Immature natural killer cell (primary cell): ENCODE data around the gene HOXB3. TPM values are rescaled to one million over a fixed set of nuclear protein-coding genes. Genes with fewer than 3 reads are reported as not detected.

Experiments used
- DNase-seq, 3 donors: peaks; one replicate each; pipeline ENCODE4 v3.0.0; 2022; ENCODE audit warnings: mixed read lengths in 1 of 3
- H3K27ac Mint-ChIP-seq, 6 donors: one replicate each; pipeline ENCODE4 v1.8.0; 2020; ENCODE audit warnings: mixed read lengths in 6 of 6, mild to moderate bottlenecking in 5 of 6, inconsistent platforms in 4 of 6, moderate library complexity in 3 of 6
- H3K27me3 Mint-ChIP-seq, 3 donors: one replicate each; pipeline ENCODE4 v1.8.0; 2020 to 2021; ENCODE audit warnings: low read depth in 3 of 3, mild to moderate bottlenecking in 3 of 3, mixed read lengths in 3 of 3, moderate library complexity in 3 of 3, inconsistent platforms in 1 of 3
- H3K36me3 Mint-ChIP-seq, 3 donors: one replicate each; pipeline ENCODE4 v1.8.0; 2020; ENCODE audit warnings: mixed read lengths in 3 of 3, inconsistent platforms in 2 of 3, mild to moderate bottlenecking in 2 of 3
- H3K4me1 Mint-ChIP-seq, 2 donors: one replicate each; pipeline ENCODE4 v1.8.0; 2020; ENCODE audit warnings: inconsistent platforms in 2 of 2, mild to moderate bottlenecking in 2 of 2, mixed read lengths in 2 of 2, moderate library complexity in 1 of 2
- H3K4me3 Mint-ChIP-seq, 5 donors: one replicate each; pipeline ENCODE4 v1.8.0; 2020; ENCODE audit warnings: mild to moderate bottlenecking in 5 of 5, mixed read lengths in 5 of 5, inconsistent platforms in 3 of 5, moderate library complexity in 3 of 5
- H3K9me3 Mint-ChIP-seq, 6 donors: one replicate each; pipeline ENCODE4 v1.8.0; 2020; ENCODE audit warnings: mild to moderate bottlenecking in 6 of 6, mixed read lengths in 6 of 6, inconsistent platforms in 4 of 6, moderate library complexity in 3 of 6
- polyA plus RNA-seq, 3 donors: library from polyadenylated mRNA; unstranded; fragments of 300-500 nt; fragmentation: Illumina TruSeq; gene quantifications; one replicate each; pipeline ENCODE4 v1.2.3, GENCODE V29; 2021

HOXB3 gene
- polyA plus RNA-seq, 3 donors from 2014 or later, result 0.26 to 0.45 TPM; not detected in 1

- H3K36me3 Mint-ChIP-seq, result peaks cover 0 to 3% (median 3%) of the 10 kb centered on the region in 3 donors
- no peak overlapping the region for H3K27ac Mint-ChIP-seq
- peaks cover 42 to 61% of the 10 kb centered on the region in 2 donors for H3K4me1 Mint-ChIP-seq
Measured at GRCh38 chr17:48595278-48595999, 5.4 kb upstream of the HOXB3 start.

GRCh38 chr17:48594538-48595277 is 4.7 kb upstream of the HOXB3 start:
- H3K4me1 Mint-ChIP-seq, result peaks cover 42 to 61% of the 10 kb centered on the region in 2 donors
- DNase-seq, result no peak
- H3K27ac Mint-ChIP-seq, result no peak overlapping the region
- H3K4me3 Mint-ChIP-seq, result peak overlapping the region in 1 of 5 donors; percentile 42
- no peaks in the 10 kb centered on the region for H3K9me3 Mint-ChIP-seq
- H3K36me3 Mint-ChIP-seq, result peaks cover 0 to 3% (median 3%) of the 10 kb centered on the region in 3 donors
- peaks cover 43 to 67% (median 44%) of the 10 kb centered on the region in 3 donors for H3K27me3 Mint-ChIP-seq

More at GRCh38 chr17:48595278-48595999, 5.4 kb upstream of the HOXB3 start:
- Mint-ChIP-seq H3K4me3 (peak overlapping the region in 3 of 5 donors; percentile 7 to 47 (median 42)), H3K9me3 (no peaks in the 10 kb centered on the region), H3K27me3 (peaks cover 48 to 64% (median 51%) of the 10 kb centered on the region in 3 donors)
- DNase-seq, result no peak

GRCh38 chr17:48593840-48594537 is 3.9 kb upstream of the HOXB3 start:
- peaks cover 42 to 59% of the 10 kb centered on the region in 2 donors for H3K4me1 Mint-ChIP-seq
- no peaks in the 10 kb centered on the region for H3K9me3 Mint-ChIP-seq
- peaks cover 0 to 3% (median 3%) of the 10 kb centered on the region in 3 donors for H3K36me3 Mint-ChIP-seq
- H3K4me3 Mint-ChIP-seq, result peak overlapping the region; percentile 78 to 88 (median 83)
- no peak overlapping the region for H3K27ac Mint-ChIP-seq
- peak; percentile 74 to 80 (median 78) for DNase-seq
- peaks cover 38 to 65% (median 43%) of the 10 kb centered on the region in 3 donors for H3K27me3 Mint-ChIP-seq

- H3K36me3 Mint-ChIP-seq, result peaks cover 0 to 3% (median 3%) of the 10 kb centered on the region in 3 donors
- H3K27ac Mint-ChIP-seq, result peak within 1 kb of the TSS in 1 of 6 donors; percentile 20
- DNase-seq, result no peak
- peaks cover 37 to 59% (median 43%) of the 10 kb centered on the region in 3 donors for H3K27me3 Mint-ChIP-seq
- peaks cover 35 to 52% of the 10 kb centered on the region in 2 donors for H3K4me1 Mint-ChIP-seq
- peak within 1 kb of the TSS; percentile 78 to 88 (median 83) for H3K4me3 Mint-ChIP-seq
- no peaks in the 10 kb centered on the region for H3K9me3 Mint-ChIP-seq
Measured at GRCh38 chr17:48593126-48593829, 3.2 kb upstream of the HOXB3 start, which contains the start of gene HOXB5. TSS of gene HOXB5 (minus strand) at chr17:48593779. CDS start at chr17:48593682, 97 bp downstream.

- peaks cover 29 to 45% of the 10 kb centered on the region in 2 donors for H3K4me1 Mint-ChIP-seq
- peaks cover 32 to 54% (median 41%) of the 10 kb centered on the region in 3 donors for H3K27me3 Mint-ChIP-seq
- H3K36me3 Mint-ChIP-seq, result peaks cover 0 to 3% (median 3%) of the 10 kb centered on the region in 3 donors
- no peak overlapping the region for H3K27ac Mint-ChIP-seq
- H3K9me3 Mint-ChIP-seq, result no peaks in the 10 kb centered on the region
- DNase-seq, result no peak
- peak overlapping the region; percentile 78 to 88 (median 83) for H3K4me3 Mint-ChIP-seq
Measured at GRCh38 chr17:48592577-48592976, 2.5 kb upstream of the HOXB3 start.

- no peaks in the 10 kb centered on the region for H3K9me3 Mint-ChIP-seq
- H3K4me3 Mint-ChIP-seq, result peak overlapping the region in 2 of 5 donors; percentile 38 to 83
- peaks cover 0 to 3% (median 3%) of the 10 kb centered on the region in 3 donors for H3K36me3 Mint-ChIP-seq
- DNase-seq, result no peak
- H3K27ac Mint-ChIP-seq, result no peak overlapping the region
- peaks cover 24 to 40% of the 10 kb centered on the region in 2 donors for H3K4me1 Mint-ChIP-seq
- H3K27me3 Mint-ChIP-seq, result peaks cover 29 to 49% (median 42%) of the 10 kb centered on the region in 3 donors
Measured at GRCh38 chr17:48592057-48592514, 2.0 kb upstream of the HOXB3 start.

GRCh38 chr17:48591255-48592056 is 1.4 kb upstream of the HOXB3 start:
- Mint-ChIP-seq H3K27ac (no peak overlapping the region), H3K27me3 (peaks cover 23 to 45% (median 39%) of the 10 kb centered on the region in 3 donors), H3K9me3 (no peaks in the 10 kb centered on the region), H3K4me1 (peaks cover 20 to 36% of the 10 kb centered on the region in 2 donors), H3K4me3 (peak overlapping the region in 2 of 5 donors; percentile 38 to 83), H3K36me3 (peaks cover 0 to 3% (median 3%) of the 10 kb centered on the region in 3 donors)
- no peak for DNase-seq

- peak overlapping the region in 1 of 5 donors; percentile 38 for H3K4me3 Mint-ChIP-seq
- peaks cover 22 to 47% (median 38%) of the 10 kb centered on the region in 3 donors for H3K27me3 Mint-ChIP-seq
- peaks cover 25 to 36% of the 10 kb centered on the region in 2 donors for H3K4me1 Mint-ChIP-seq
- H3K36me3 Mint-ChIP-seq, result no peaks in the 10 kb centered on the region
- DNase-seq, result no peak
- H3K9me3 Mint-ChIP-seq, result no peaks in the 10 kb centered on the region
- no peak overlapping the region for H3K27ac Mint-ChIP-seq
Measured at GRCh38 chr17:48590607-48591161, 643 bp upstream of the HOXB3 start.

GRCh38 chr17:48589060-48589830 is 796 bp downstream of the HOXB3 start:
- H3K4me3 Mint-ChIP-seq, result no peak overlapping the region
- H3K36me3 Mint-ChIP-seq, result no peaks in the 10 kb centered on the region
- H3K27me3 Mint-ChIP-seq, result peaks cover 24 to 48% (median 37%) of the 10 kb centered on the region in 3 donors
- no peaks in the 10 kb centered on the region for H3K9me3 Mint-ChIP-seq
- peaks cover 34 to 44% of the 10 kb centered on the region in 2 donors for H3K4me1 Mint-ChIP-seq
- H3K27ac Mint-ChIP-seq, result no peak overlapping the region
- no peak for DNase-seq

GRCh38 chr17:48588528-48588927 is 1.5 kb downstream of the HOXB3 start:
- no peaks in the 10 kb centered on the region for H3K9me3 Mint-ChIP-seq
- DNase-seq, result no peak
- H3K27me3 Mint-ChIP-seq, result peaks cover 29 to 41% (median 40%) of the 10 kb centered on the region in 3 donors
- peaks cover 30 to 42% of the 10 kb centered on the region in 2 donors for H3K4me1 Mint-ChIP-seq
- H3K4me3 Mint-ChIP-seq, result no peak overlapping the region
- H3K27ac Mint-ChIP-seq, result no peak overlapping the region
- no peaks in the 10 kb centered on the region for H3K36me3 Mint-ChIP-seq

GRCh38 chr17:48588074-48588415 is 2.0 kb downstream of the HOXB3 start:
- Mint-ChIP-seq H3K4me3 (no peak overlapping the region), H3K4me1 (peaks cover 27 to 41% of the 10 kb centered on the region in 2 donors)
- DNase-seq, result no peak

More at GRCh38 chr17:48588074-48588415, 2.0 kb downstream of the HOXB3 start:
- H3K27ac Mint-ChIP-seq, result peak overlapping the region in 1 of 6 donors; percentile 47
- no peaks in the 10 kb centered on the region for H3K9me3 Mint-ChIP-seq
- H3K27me3 Mint-ChIP-seq, result peaks cover 31 to 41% (median 37%) of the 10 kb centered on the region in 3 donors
- H3K36me3 Mint-ChIP-seq, result no peaks in the 10 kb centered on the region
